ENCODE measurements around the gene CDK11B. TPM values are rescaled to one million over a fixed set of nuclear protein-coding genes. Genes with fewer than 3 reads are reported as not detected.

Gene CDK11B
- total RNA-seq, 1 donor from 2014 or later, result 12.6 TPM

GRCh38 chr1:1627261-1627828 is 31.5 kb downstream of the CDK11B start:
- Histone ChIP-seq H3K27me3 (peaks cover 37% of the 10 kb centered on the region), H3K27ac (no peak overlapping the region), H2AFZ (replicated peaks) (no peak overlapping the region), H3K9me3 (ENCODE audit: low read depth) (no peaks in the 10 kb centered on the region), H3K9ac (no peak overlapping the region), H4K20me1 (ENCODE audit: low read depth) (peaks cover 14% of the 10 kb centered on the region), H3K4me2 (no peak overlapping the region), H3K79me2 (ENCODE audit: low read depth) (no peaks in the 10 kb centered on the region), H3K36me3 (no peaks in the 10 kb centered on the region), H3K4me1 (peaks cover 4% of the 10 kb centered on the region), H3F3A (ENCODE audit: low read depth) (peaks cover 4% of the 10 kb centered on the region), H3K4me3 (no peak overlapping the region)
- H3K36me3 Mint-ChIP-seq, result peaks cover 1% of the 10 kb centered on the region
- no peak overlapping the region for H3K4me3 Mint-ChIP-seq
- DNase-seq (ENCODE audit: low spot score), result no peak
- H3K9me3 Mint-ChIP-seq, result no peaks in the 10 kb centered on the region
- TF ChIP-seq, protein P1, sequence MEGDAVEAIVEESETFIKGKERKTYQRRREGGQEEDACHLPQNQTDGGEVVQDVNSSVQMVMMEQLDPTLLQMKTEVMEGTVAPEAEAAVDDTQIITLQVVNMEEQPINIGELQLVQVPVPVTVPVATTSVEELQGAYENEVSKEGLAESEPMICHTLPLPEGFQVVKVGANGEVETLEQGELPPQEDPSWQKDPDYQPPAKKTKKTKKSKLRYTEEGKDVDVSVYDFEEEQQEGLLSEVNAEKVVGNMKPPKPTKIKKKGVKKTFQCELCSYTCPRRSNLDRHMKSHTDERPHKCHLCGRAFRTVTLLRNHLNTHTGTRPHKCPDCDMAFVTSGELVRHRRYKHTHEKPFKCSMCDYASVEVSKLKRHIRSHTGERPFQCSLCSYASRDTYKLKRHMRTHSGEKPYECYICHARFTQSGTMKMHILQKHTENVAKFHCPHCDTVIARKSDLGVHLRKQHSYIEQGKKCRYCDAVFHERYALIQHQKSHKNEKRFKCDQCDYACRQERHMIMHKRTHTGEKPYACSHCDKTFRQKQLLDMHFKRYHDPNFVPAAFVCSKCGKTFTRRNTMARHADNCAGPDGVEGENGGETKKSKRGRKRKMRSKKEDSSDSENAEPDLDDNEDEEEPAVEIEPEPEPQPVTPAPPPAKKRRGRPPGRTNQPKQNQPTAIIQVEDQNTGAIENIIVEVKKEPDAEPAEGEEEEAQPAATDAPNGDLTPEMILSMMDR (IDR thresholded peaks at IDR 0.05), result no peak
- TF ChIP-seq EZH2phosphoT487 (IDR thresholded peaks at IDR 0.05) (no peak), EZH2 (IDR thresholded peaks at IDR 0.05) (no peak)
- H3K4me1 Mint-ChIP-seq, result peaks cover 7% of the 10 kb centered on the region
- H3K27me3 Mint-ChIP-seq (ENCODE audit: insufficient read depth, low read depth), result peaks cover 6% of the 10 kb centered on the region
- no peak overlapping the region for H3K27ac Mint-ChIP-seq

DNA sequence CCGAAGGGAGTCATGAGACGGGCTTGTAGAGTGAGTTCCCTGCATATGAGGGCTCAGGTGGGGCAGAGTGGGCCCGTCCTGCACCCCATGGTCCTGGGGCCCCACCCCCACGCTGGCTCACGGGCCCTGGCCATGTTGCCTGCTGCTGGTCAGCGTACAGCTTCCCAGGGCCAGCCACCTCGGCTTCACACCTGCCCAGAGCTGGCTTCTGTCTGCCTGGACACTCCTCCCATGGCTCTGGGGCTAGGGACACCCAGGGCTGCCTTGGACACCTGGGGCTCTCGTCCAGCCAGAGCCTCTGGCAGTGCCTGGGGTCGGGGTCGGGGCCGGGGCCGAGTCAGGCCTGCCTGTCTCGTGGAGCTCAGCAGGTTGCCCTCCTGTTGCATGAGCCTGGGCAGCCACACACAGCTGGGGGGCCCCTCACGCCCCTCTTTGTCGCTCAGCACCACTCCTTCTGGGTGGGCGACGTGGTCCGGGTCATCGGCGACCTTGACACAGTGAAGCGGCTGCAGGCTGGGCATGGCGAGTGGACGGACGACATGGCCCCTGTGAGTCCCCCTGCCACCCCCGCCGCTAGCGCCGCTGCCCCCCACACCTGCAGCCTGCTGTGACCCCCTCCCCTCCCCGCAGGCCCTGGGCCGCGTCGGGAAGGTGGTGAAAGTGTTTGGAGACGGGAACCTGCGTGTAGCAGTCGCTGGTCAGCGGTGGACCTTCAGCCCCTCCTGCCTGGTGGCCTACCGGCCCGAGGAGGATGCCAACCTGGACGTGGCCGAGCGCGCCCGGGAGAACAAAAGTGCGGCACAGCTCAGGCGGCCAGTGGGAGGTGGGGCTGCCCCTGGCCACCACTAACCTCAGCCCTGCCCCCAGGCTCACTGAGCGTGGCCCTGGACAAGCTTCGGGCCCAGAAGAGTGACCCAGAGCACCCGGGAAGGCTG is 32.3 kb downstream of the CDK11B start:
- H3K4me3 Mint-ChIP-seq, result no peak overlapping the region
- no peak overlapping the region for H3K27ac ChIP-seq
- H3K9me3 Mint-ChIP-seq, result no peaks in the 10 kb centered on the region

GRCh38 chr1:1625824-1626206 is 33.0 kb downstream of the CDK11B start:
- Histone ChIP-seq H3K27ac (no peak overlapping the region), H3K4me1 (no peaks in the 10 kb centered on the region), H3K36me3 (no peaks in the 10 kb centered on the region), H3K4me2 (no peak overlapping the region), H3K4me3 (no peak overlapping the region), H3K27me3 (peaks cover 22% of the 10 kb centered on the region), H4K20me1 (ENCODE audit: low read depth) (peaks cover 17% of the 10 kb centered on the region), H2AFZ (replicated peaks) (no peak overlapping the region), H3F3A (ENCODE audit: low read depth) (no peaks in the 10 kb centered on the region), H3K79me2 (ENCODE audit: low read depth) (no peaks in the 10 kb centered on the region), H3K9me3 (ENCODE audit: low read depth) (no peaks in the 10 kb centered on the region), H3K9ac (no peak overlapping the region)
- no peak for DNase-seq (ENCODE audit: low spot score)
- Mint-ChIP-seq H3K9me3 (no peaks in the 10 kb centered on the region), H3K27ac (no peak overlapping the region), H3K4me3 (no peak overlapping the region), H3K36me3 (peaks cover 1% of the 10 kb centered on the region), H3K27me3 (ENCODE audit: insufficient read depth, low read depth) (peaks cover 5% of the 10 kb centered on the region), H3K4me1 (peaks cover 10% of the 10 kb centered on the region)
- TF ChIP-seq EZH2phosphoT487 (IDR thresholded peaks at IDR 0.05), result no peak
- no peak for TF ChIP-seq EZH2 (IDR thresholded peaks at IDR 0.05)
- TF ChIP-seq, protein P1 (IDR thresholded peaks at IDR 0.05), result no peak

More for the DNA sequence above, 32.3 kb downstream of the CDK11B start:
- Histone ChIP-seq H3K79me2 (ENCODE audit: low read depth) (no peaks in the 10 kb centered on the region), H3K36me3 (no peaks in the 10 kb centered on the region), H3K9me3 (ENCODE audit: low read depth) (no peaks in the 10 kb centered on the region), H4K20me1 (ENCODE audit: low read depth) (peaks cover 21% of the 10 kb centered on the region), H3K27me3 (peaks cover 28% of the 10 kb centered on the region), H3K4me2 (no peak overlapping the region), H3F3A (ENCODE audit: low read depth) (peaks cover under 1% of the 10 kb centered on the region), H3K9ac (no peak overlapping the region), H3K4me3 (no peak overlapping the region), H2AFZ (replicated peaks) (no peak overlapping the region), H3K4me1 (peaks cover 1% of the 10 kb centered on the region)
- H3K27me3 Mint-ChIP-seq (ENCODE audit: insufficient read depth, low read depth), result peaks cover 5% of the 10 kb centered on the region
- peaks cover 10% of the 10 kb centered on the region for H3K4me1 Mint-ChIP-seq
- H3K36me3 Mint-ChIP-seq, result peaks cover 1% of the 10 kb centered on the region
- TF ChIP-seq EZH2phosphoT487 (IDR thresholded peaks at IDR 0.05) (no peak), EZH2 (IDR thresholded peaks at IDR 0.05) (no peak)
- TF ChIP-seq, protein P1 (IDR thresholded peaks at IDR 0.05), result no peak
- H3K27ac Mint-ChIP-seq, result no peak overlapping the region
- DNase-seq (ENCODE audit: low spot score), result no peak
